GM18907 (cell line): ENCODE measurements around the gene RANBP17.

Experiments used
- ATAC-seq: cut with Tn5 transposase; IDR thresholded peaks from one replicate; pipeline ENCODE4 v1.9.1; 2021; ENCODE audit warnings: mild to moderate bottlenecking, moderate library complexity; ENCODE audit not compliant: unreplicated experiment

The RANBP17 gene

DNA sequence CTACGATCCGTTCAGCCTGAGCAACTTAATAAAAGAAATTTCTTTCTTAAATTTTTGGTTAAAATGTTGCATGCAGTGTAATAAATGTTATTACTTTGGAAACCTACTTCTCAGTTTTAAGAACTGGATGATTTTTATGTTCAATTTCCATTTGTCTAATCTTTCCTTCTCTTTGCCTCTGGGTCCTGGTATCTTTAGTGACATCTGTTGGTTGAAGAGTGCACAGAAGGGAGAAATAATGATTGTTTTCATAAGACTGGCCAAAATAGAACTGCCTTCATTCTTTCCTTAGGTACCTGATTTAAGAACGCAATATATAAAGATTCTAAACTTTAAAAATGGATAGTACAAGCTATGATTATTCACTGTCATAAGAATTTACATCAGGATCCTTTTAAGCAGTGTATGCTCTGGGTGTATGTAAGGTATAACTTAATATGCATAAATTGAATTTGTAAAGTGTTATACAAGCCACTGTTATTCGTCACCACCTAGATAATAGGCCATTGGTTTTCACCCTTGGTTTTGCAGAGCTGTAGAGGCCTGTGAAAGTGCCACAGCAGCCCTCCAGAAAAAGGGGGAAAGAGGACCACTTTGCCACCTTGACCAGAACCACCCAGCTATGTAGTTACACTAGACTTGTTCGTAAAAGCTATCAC lies 364.4 kb downstream of the RANBP17 start:
- ATAC-seq = peak; percentile 5

DNA sequence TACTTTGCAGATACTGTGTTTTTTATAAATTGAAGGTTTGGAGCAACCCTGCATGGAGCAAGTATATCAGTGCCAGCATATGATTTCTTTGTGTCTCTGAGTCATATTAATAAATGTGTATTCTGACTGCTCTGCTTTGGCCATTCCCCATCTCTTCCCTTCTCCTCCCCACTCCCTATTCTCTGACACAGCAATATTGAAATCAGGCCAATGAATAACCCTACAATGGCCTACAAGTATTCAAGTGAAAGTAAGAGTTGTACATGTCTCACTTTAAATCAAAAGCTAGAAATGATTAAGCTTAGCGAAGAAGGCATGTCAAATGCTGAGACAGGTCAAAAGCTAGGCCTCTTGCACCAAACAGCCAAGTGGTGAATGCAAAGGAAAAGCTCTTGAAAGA lies 365.0 kb downstream of the RANBP17 start:
- ATAC-seq = peak; percentile 71

GRCh38 chr5:171236651-171237050 lies 374.8 kb downstream of the RANBP17 start:
- no peak for ATAC-seq

DNA sequence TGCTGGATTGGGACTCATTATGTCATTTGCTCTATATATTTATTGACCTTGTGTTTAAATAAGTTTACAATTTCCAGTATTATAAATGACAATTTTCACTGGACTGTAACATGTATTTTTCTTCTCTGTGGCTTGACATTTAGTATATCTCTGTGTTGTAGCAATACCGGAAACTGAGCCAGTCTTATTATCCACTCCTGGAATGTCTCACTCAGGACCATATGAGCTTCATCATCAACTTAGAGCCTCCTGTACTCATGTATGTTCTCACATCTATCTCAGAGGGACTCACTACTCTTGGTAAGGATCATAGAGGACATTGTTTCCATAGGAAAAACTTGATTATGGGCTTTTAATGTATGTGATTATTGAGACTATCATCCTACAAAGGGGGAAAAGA lies 380.7 kb downstream of the RANBP17 start:
- no peak for ATAC-seq

GRCh38 chr5:171246231-171246630 lies 384.4 kb downstream of the RANBP17 start:
- ATAC-seq = no peak

DNA sequence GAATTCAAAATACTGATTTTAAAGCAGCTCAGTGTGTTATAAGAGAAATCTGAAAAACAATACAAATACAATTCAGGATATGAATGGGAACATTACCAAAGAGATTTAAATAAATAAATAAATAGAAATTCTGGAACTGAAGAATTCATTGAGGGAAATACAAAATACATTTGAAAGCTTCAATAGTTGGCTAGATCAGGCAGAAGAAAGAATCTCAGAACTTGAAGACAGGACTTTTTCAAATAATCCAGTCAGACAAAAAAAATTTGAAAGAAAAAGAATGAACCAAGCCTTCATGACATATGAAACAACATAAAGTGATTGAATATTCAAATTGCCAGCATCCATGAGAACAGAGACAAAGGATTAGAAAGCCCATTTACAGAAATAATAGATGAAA lies 387.6 kb downstream of the RANBP17 start:
- no peak for ATAC-seq

GRCh38 chr5:171250738-171251137 lies 388.9 kb downstream of the RANBP17 start:
- no peak for ATAC-seq

DNA sequence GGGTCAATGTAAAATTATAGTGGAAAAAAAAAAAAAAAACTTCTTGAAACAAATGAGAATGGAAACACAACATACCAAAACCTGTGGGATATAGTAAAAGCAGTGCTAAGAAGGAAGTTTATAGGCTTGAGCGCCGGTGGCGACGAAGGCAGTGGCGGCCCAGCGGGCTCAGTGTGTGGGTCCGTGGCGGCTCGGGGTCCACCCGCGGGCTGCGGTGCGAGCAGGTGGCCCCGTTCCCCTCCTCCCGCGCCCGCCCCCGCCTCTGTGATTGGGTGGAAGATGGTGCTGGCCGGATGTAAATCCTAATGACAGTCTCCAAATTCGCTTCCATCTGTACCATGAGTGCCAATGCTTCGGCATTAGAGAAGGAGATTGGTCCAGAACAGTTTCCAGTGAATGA lies 389.7 kb downstream of the RANBP17 start:
- no peak for ATAC-seq

GRCh38 chr5:171252674-171253073 lies 390.9 kb downstream of the RANBP17 start:
- no peak for ATAC-seq

DNA sequence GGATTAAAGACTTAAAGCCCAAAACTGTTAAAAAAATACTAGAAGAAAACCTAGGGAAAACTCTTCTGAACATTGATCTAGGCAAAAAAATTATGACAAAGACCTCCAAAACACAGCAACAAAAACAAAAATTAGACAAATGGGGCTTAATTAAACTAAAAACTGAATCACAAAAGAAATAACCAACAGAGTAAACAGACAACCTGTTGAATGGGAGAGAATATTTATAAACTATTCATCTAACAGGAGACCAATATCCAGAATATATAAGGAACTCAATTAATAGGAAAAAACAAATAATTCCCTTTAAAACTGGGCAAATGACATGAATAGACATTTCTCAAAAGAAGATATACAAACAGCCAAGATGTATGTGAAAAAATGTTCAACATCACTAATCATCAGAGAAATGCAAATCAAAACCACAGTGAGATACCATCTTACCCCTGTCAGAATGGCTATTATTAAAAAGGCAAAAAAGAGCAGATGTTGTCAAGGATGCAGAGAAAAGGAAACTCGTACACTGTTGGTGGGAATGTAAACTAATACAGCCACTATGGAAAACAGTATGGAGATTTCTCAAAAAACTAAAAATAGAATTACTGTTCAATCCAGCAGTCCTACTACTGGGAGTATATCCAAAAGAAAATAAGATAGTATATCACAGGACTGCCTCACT lies 397.1 kb downstream of the RANBP17 start:
- no peak for ATAC-seq

GRCh38 chr5:171261361-171261760 lies 399.5 kb downstream of the RANBP17 start:
- no peak for ATAC-seq

GRCh38 chr5:171261904-171262303 lies 400.1 kb downstream of the RANBP17 start:
- ATAC-seq = no peak

- ATAC-seq = no peak
These were observed 401.4 kb downstream of the RANBP17 start for GRCh38 chr5:171263181-171263580.

DNA sequence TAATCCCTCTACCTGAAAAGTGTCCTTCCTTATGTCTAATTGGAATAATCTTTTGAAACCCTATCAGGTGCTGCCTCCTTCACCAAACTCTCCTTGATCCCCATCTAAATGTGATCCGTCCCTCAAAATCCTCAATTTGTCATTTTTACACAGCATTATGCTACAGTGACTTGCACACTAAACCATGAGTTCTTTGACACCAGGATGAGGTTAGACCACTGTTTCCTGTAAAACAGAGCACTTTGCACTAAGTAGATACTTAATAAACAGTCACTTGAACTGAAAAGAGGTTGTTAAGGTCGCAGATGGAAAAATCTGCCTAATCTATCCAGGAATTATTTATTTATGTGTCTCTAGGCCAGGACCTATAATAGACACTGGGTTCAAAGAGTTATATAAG lies 403.0 kb downstream of the RANBP17 start:
- no peak for ATAC-seq

DNA sequence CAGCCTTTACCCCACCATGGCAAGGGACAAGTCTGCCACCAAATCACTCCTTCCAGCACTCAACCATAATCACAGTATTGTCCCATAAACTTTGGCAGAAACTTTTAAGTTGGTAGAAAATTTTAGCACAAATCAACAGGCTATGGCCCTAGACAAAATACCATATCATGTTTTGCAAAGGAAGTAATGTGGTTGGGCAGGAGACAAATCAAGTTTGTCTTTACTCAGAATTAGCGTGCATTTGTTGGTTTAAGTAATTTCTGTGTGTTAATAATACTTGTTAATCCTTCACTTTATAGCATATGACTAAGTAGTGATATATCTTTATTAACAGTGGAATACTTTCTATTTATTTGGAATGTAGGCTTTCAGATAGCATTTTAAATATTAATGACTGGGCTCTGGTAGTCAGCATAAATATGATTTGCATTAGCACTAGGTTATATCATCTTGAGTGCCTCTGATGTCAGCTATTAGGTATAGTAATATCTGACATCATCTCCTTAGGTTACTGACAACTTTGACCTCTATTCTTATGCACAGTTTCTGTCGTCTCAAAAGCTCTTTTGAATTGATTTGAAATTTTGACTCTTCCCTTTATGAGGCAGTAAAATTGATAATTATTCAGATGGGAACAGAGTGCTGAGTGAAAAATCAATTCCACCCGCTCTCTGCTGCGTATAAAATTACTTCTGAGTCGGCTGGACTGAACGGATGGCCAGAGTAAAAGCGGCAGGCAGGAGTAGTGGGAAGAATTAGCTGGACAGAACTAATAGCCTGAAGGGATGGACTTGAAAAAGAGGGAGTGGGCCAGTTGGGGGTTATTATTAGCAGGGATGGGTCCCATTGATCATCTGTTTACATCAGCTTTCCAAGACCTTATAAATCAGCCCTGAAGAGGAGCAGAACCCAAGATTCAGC lies 407.1 kb downstream of the RANBP17 start:
- ATAC-seq = no peak

- ATAC-seq = peak; percentile 62
These were observed 407.9 kb downstream of the RANBP17 start for GRCh38 chr5:171269717-171270116.

DNA sequence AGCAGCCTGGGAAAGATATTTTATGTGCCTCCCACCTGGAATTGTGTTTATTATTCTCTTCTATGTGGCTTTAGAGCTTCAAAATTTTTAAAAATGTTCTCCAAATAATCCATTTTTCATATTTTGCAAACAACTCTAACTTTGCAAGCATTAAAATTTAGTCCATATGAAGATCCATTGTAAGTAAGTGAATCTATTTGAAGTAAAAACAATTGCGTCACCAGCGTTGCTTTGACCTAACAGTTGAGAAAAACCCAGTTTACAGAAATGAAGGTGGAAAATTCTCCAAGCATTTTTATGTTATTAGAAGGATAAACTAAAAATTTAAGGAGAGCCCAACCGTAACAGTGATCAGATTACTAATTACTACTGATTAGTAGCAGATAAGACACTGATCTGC lies 408.3 kb downstream of the RANBP17 start:
- no peak for ATAC-seq

- ATAC-seq = no peak
These were observed 410.0 kb downstream of the RANBP17 start for GRCh38 chr5:171271798-171272197.

DNA sequence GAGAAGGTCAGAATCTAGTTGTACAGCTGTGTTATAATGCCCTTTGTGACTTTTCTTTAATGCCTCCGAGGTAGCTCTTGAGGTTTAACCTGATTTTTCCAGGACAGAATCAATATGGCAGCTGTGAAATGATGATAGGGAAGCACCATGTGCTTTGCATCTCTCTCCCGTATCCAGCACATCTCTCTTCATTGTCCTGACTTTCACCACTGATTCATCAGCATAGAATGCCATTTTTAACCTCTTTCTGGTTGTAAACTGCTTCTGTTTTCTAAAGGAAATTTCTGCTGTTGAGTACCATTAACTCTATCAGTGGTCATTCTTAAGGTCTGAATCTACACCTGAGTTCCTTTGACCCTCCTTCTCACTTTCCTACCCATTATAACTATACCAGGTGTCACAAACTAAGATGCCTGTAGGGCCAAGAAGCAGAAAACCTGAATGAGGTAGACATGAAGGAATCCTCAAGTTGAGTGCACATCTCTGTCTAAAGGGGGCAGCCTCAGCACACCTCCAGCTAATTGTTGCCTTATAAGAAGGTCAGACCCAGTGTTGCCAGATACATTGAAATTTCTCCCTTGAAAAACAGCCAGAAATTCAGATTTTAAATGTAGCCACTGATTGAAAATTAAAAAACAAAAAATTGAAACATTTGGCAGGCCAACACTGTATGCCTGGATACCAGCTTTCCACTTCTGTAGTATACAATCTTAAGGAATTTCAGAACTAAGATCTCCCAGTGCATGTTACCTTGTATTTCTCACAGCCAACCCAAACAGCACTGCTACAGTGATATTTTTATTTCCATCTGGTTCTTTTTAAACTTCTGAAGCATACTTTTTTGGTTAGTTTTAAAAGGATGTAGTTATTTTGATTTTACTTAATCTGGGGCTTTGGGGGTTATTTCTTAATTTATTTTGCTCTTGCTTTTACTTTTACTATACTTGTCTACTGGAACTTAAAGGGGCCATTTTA lies 411.5 kb downstream of the RANBP17 start:
- ATAC-seq = peak; percentile 60

DNA sequence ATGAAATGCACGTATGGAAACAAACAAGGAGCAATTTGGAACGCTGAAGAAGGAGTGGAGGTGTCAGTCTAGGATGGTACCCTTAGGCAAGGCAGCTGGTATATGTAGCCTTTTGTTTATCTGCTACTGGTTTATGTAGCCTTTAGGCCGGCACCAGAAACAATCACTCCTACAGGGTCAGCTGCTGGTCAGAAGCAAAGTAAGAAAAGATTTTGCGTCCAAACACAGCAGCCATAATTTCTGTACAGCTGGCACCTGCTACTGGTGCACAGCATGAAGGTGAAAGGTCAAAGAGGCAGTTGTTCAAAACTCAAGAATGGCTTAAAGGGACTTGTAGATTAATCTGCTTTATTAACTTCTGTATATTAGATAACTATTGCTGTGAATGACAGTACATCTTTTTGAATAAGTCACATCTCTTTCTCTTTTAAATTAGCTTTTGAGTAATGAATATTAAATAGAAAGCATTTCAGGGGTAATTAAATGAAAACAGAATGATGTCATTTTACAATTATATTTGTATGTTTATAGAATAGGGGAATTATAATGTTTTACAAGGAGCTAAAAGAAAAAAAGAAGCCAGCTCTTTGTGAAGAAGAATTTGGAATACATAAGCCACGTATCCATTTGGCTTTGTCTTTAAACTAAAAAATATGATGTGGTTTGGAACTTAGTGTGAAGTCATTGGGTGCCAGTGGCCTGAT lies 414.2 kb downstream of the RANBP17 start:
- no peak for ATAC-seq
